ENCODE measurements around the gene TJP2. TPM values are rescaled to one million over a fixed set of nuclear protein-coding genes. Genes with fewer than 3 reads are reported as not detected.

TJP2 gene
- total and polyA plus RNA-seq, 12 donors, result 24.2 to 117 (median 82.4) TPM

DNA sequence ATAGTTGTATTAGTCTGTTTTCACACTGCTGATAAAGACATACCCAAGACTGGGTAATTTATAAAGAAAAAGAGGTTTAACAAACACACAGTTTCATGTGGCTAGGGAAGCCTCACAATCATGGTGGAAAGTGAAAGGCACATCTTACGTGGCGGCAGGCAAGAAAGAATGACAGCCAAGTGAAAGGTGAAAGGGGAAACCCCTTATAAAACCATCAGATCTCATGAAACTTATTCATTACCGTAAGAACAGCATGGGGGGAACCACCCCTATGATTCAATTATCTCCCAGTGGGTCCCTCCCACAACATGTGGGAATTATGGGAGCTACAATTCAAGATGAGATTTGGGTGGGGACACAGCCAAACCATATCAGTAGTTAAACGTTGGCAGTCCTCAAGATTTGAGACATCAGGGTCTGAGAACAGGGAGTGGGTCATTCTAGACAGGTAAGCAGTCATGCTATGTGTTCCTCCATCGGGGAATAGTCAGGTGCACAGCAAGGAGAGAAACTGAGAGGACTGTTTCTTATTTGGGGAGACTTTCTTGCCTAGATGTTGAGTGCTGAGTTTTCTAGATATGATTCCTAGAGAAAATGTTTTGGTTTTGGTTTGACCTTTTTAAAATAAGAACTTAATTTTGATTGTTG lies 105.1 kb downstream of the TJP2 start:
- Histone ChIP-seq H3K9me3 (peaks cover 0 to 13% (median 0%) of the 10 kb centered on the region in 11 donors), H3K27ac (no peak overlapping the region), H3K27me3 (no peaks in the 10 kb centered on the region), H3K4me1 (peaks cover 0 to 8% (median 0%) of the 10 kb centered on the region in 9 donors), H3K4me3 (no peak overlapping the region), H3K36me3 (no peaks in the 10 kb centered on the region)
- TF ChIP-seq, protein P1, sequence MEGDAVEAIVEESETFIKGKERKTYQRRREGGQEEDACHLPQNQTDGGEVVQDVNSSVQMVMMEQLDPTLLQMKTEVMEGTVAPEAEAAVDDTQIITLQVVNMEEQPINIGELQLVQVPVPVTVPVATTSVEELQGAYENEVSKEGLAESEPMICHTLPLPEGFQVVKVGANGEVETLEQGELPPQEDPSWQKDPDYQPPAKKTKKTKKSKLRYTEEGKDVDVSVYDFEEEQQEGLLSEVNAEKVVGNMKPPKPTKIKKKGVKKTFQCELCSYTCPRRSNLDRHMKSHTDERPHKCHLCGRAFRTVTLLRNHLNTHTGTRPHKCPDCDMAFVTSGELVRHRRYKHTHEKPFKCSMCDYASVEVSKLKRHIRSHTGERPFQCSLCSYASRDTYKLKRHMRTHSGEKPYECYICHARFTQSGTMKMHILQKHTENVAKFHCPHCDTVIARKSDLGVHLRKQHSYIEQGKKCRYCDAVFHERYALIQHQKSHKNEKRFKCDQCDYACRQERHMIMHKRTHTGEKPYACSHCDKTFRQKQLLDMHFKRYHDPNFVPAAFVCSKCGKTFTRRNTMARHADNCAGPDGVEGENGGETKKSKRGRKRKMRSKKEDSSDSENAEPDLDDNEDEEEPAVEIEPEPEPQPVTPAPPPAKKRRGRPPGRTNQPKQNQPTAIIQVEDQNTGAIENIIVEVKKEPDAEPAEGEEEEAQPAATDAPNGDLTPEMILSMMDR (IDR thresholded peaks at IDR 0.05), result no peak
- WGBS, 2 donors, result 77 to 81% methylated on average over 5 of the region's 5 CpGs
- DNase-seq, result no peak
- no peak for ATAC-seq
- intact Hi-C loops (cut with DNase I), result no loop called here

DNA sequence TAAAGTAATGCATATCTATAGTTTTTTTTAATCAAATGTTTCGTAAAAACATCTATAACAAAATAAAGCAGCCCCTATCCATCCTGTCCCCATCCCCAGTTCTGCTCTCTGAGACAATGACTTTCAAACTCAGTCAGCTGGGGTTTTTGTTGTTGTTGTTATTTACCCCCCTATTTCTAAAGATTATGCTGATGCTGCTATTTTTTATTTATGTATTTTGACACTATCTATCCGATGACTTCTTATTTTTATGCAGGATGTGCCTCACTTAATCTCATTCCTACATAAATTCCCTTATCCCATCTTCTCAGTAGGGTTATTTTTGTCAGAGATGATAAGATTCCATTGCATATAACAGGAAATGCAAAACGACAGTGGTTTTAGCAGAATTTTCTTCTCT lies 105.7 kb downstream of the TJP2 start:
- Histone ChIP-seq H3K27ac (no peak overlapping the region), H3K4me1 (peaks cover 0 to 8% (median 0%) of the 10 kb centered on the region in 9 donors), H3K36me3 (no peaks in the 10 kb centered on the region), H3K27me3 (no peaks in the 10 kb centered on the region), H3K4me3 (no peak overlapping the region), H3K9me3 (peaks cover 0 to 12% (median 0%) of the 10 kb centered on the region in 11 donors)
- TF ChIP-seq, protein P1 (IDR thresholded peaks at IDR 0.05), result no peak
- WGBS, 2 donors, result 27 to 49% methylated on average over 3 of the region's 3 CpGs
- ATAC-seq (no peak), DNase-seq (no peak)
- intact Hi-C loops (cut with DNase I), result no loop called here

DNA sequence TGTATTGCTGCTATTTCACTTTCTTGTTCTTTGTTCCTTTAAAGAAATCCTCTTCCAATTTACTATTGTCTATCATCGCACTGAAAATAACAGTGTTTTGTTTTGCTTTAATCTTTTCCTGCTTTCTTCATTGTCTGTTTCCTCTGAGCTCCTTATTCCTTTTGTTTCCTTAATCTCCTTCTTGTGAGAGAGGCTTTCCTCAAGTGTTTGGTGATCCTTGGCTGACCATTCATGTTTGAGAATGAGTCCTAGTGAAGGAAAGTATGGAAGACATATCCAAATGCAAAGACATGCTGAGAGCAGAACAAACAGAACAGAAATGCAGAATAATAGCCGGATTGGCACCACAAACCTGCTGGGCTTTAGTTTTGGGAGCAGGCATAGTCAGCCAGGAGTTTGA lies 108.9 kb downstream of the TJP2 start:
- H3K4me3 ChIP-seq, result no peak overlapping the region
- H3K27ac ChIP-seq, result no peak overlapping the region
- intact Hi-C loops (cut with DNase I), result no loop called here
- ATAC-seq (no peak), DNase-seq (no peak)
- H3K27me3 ChIP-seq, result no peaks in the 10 kb centered on the region
- 74 to 90% methylated on average over 2 of the region's 2 CpGs for WGBS, 2 donors
- peaks cover 0 to 8% (median 0%) of the 10 kb centered on the region in 11 donors for H3K9me3 ChIP-seq
- H3K36me3 ChIP-seq, result no peaks in the 10 kb centered on the region
- TF ChIP-seq, protein P1 (IDR thresholded peaks at IDR 0.05), result no peak
- H3K4me1 ChIP-seq, result peaks cover 0 to 4% (median 0%) of the 10 kb centered on the region in 9 donors

DNA sequence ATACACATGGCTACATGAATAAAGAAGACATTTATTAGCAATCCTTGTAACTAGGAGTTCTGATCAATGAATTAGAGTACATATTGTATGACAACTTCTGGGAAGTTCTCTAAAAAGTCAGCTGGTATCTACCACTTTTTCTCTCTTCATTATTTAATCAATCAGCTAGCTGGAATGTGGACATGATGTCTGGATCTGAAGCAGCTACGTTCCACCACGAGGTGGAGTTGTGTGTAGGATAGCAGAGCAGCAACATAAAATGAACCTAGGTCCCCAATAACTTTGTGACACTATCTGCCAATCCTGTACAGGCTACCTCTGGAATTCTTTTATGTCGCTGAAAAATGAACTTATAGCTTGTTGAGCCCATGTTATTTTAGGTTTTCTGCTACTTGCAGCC lies 118.0 kb downstream of the TJP2 start:
- no peak overlapping the region for H3K4me3 ChIP-seq
- DNase-seq (no peak), ATAC-seq (no peak)
- no peaks in the 10 kb centered on the region for H3K36me3 ChIP-seq
- 87 to 91% methylated on average over 3 of the region's 3 CpGs for WGBS, 2 donors
- TF ChIP-seq, protein P1 (IDR thresholded peaks at IDR 0.05), result no peak
- H3K4me1 ChIP-seq, result peaks cover 4 to 13% (median 9%) of the 10 kb centered on the region in 9 donors
- H3K27ac ChIP-seq, result no peak overlapping the region
- intact Hi-C loops (cut with DNase I), result no loop called here
- H3K27me3 ChIP-seq, result no peaks in the 10 kb centered on the region
- H3K9me3 ChIP-seq, result peaks cover 0 to 16% (median 0%) of the 10 kb centered on the region in 11 donors

Data from heart right ventricle (tissue), 16 donors.